K562 (cell line): ENCODE data around the gene HAGHL. TPM values are rescaled to one million over a fixed set of nuclear protein-coding genes. Genes with fewer than 3 reads are reported as not detected.

ENCODE experiments used
- MGA ChIP-seq: fragments of 450-650 bp; IDR thresholded peaks from 2 replicates; pipeline ENCODE4 v1.6.1; 2016; ENCODE audit warnings: mild to moderate bottlenecking, moderate library complexity
- TRIM24 ChIP-seq, 2 experiments: fragments of 450-650 bp; IDR thresholded peaks; 2 replicates each; pipeline ENCODE4 v1.6.1; 2016
- polyA plus RNA-seq, 8 experiments: library from polyadenylated mRNA; depleted of rRNA in 4 of 8; stranded (reverse) in 5 of 8; unstranded in 3 of 8; fragments of >200 nt; fragmentation: Nextera tagmentation in 2 of 8; fragmentation: Illumina TruSeq in 1 of 8; extraction: Ambion mirVana in 2 of 8; extraction: Trizol in 1 of 8; gene quantifications; 2 replicates each; pipeline versions ENCODE4 v1.2.1 to v1.2.3, GENCODE V29; 2011 to 2014; ENCODE audit warnings: inconsistent platforms in 1 of 8, missing spikeins in 1 of 8
- total RNA-seq, 7 experiments: library from RNA; depleted of rRNA in 6 of 7; stranded (reverse); fragments of >200 nt in 6 of 7; fragmentation: Illumina TruSeq in 2 of 7; extraction: Trizol in 2 of 7; gene quantifications; 2 replicates each; pipeline versions ENCODE4 v1.2.1 to v1.2.3, GENCODE V29; 2011 to 2021; ENCODE audit warnings: low replicate concordance in 1 of 7
- TF ChIP-seq, protein P1 (sequence below), 2 experiments: fragments of 450-650 bp in 1 of 2; sonication (generic) in 1 of 2; formaldehyde crosslinking in 1 of 2; IDR thresholded peaks; 2 replicates each; pipeline versions ENCODE4 v1.7.1 to v1.9.0; 2016 to 2022; ENCODE audit warnings: inconsistent platforms in 1 of 2, mild to moderate bottlenecking in 1 of 2, missing genetic modification reagents in 1 of 2
- TF ChIP-seq, protein P2 (sequence below): sonication (generic); formaldehyde crosslinking; IDR thresholded peaks from 2 replicates; pipeline ENCODE4 v1.8.0; 2022; ENCODE audit warnings: missing genetic modification reagents, mild to moderate bottlenecking, moderate library complexity, borderline replicate concordance

Gene HAGHL
- total and polyA plus RNA-seq, 9 of the 15 experiments (the other 6 are each of a cell fraction or from before 2014, with no cell fraction given) = 0.31 to 83.4 (median 20.7) TPM

GRCh38 chr16:740764-741505 is 14.0 kb downstream of the HAGHL start, which contains the start of gene CIAO3 (continued):
- TF ChIP-seq, protein P1, sequence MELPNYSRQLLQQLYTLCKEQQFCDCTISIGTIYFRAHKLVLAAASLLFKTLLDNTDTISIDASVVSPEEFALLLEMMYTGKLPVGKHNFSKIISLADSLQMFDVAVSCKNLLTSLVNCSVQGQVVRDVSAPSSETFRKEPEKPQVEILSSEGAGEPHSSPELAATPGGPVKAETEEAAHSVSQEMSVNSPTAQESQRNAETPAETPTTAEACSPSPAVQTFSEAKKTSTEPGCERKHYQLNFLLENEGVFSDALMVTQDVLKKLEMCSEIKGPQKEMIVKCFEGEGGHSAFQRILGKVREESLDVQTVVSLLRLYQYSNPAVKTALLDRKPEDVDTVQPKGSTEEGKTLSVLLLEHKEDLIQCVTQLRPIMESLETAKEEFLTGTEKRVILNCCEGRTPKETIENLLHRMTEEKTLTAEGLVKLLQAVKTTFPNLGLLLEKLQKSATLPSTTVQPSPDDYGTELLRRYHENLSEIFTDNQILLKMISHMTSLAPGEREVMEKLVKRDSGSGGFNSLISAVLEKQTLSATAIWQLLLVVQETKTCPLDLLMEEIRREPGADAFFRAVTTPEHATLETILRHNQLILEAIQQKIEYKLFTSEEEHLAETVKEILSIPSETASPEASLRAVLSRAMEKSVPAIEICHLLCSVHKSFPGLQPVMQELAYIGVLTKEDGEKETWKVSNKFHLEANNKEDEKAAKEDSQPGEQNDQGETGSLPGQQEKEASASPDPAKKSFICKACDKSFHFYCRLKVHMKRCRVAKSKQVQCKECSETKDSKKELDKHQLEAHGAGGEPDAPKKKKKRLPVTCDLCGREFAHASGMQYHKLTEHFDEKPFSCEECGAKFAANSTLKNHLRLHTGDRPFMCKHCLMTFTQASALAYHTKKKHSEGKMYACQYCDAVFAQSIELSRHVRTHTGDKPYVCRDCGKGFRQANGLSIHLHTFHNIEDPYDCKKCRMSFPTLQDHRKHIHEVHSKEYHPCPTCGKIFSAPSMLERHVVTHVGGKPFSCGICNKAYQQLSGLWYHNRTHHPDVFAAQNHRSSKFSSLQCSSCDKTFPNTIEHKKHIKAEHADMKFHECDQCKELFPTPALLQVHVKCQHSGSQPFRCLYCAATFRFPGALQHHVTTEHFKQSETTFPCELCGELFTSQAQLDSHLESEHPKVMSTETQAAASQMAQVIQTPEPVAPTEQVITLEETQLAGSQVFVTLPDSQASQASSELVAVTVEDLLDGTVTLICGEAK (IDR thresholded peaks at IDR 0.05) = peak; percentile 42; the same call in 1 of the 2 replicates
- TF ChIP-seq, protein P1 (CRISPR knock-in tag; IDR thresholded peaks at IDR 0.05) = no peak
- TF ChIP-seq MGA (peak; percentile 86), TRIM24 (IDR thresholded peaks at IDR 0.05) (no peak)
- TF ChIP-seq, protein P2, sequence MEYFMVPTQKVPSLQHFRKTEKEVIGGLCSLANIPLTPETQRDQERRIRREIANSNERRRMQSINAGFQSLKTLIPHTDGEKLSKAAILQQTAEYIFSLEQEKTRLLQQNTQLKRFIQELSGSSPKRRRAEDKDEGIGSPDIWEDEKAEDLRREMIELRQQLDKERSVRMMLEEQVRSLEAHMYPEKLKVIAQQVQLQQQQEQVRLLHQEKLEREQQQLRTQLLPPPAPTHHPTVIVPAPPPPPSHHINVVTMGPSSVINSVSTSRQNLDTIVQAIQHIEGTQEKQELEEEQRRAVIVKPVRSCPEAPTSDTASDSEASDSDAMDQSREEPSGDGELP (CRISPR knock-in tag) = peak; percentile 98
